Activated naive CD8-positive, alpha-beta T cell treated with anti-CD3 and anti-CD28 coated beads for 36 hours (primary cell): Measurements from ENCODE around the gene RASAL2. TPM values are rescaled to one million over a fixed set of nuclear protein-coding genes. Genes with fewer than 3 reads are reported as not detected.
"Not testable (repeated sequence)": the region's sequence is repeated elsewhere in the genome, so short reads cannot be mapped to it uniquely, and the experiment has no call there.

Experiments used
- DNase-seq: peaks from one replicate; pipeline ENCODE4 v3.0.0; 2021
- H3K27ac Mint-ChIP-seq: one replicate; pipeline ENCODE4 v1.8.0; 2022; ENCODE audit warnings: mild to moderate bottlenecking, moderate library complexity, mixed read lengths
- H3K27me3 Mint-ChIP-seq: one replicate; pipeline ENCODE4 v1.8.0; 2022; ENCODE audit warnings: mild to moderate bottlenecking, mixed read lengths
- H3K36me3 Mint-ChIP-seq: one replicate; pipeline ENCODE4 v1.8.0; 2021; ENCODE audit warnings: mild to moderate bottlenecking, mixed read lengths
- H3K4me1 Mint-ChIP-seq: one replicate; pipeline ENCODE4 v1.8.0; 2021; ENCODE audit warnings: mixed read lengths
- H3K4me3 Mint-ChIP-seq: one replicate; pipeline ENCODE4 v1.8.0; 2022; ENCODE audit warnings: mild to moderate bottlenecking, moderate library complexity, mixed read lengths
- H3K9me3 Mint-ChIP-seq: one replicate; pipeline ENCODE4 v1.8.0; 2022; ENCODE audit warnings: mixed read lengths
- total RNA-seq, 2 experiments: library from RNA; stranded (reverse); gene quantifications; one replicate each; pipeline ENCODE4 v1.2.3, GENCODE V29; 2021

The RASAL2 gene
- total RNA-seq, 2 experiments from 2014 or later: not detected

- not testable (repeated sequence) for H3K4me1 Mint-ChIP-seq
Measured at GRCh38 chr1:178202095-178202494, 108.2 kb downstream of the RASAL2 start.

GRCh38 chr1:178202546-178202945 is 108.6 kb downstream of the RASAL2 start:
- not testable (repeated sequence) for H3K27me3 Mint-ChIP-seq, DNase-seq, H3K27ac Mint-ChIP-seq, H3K4me3 Mint-ChIP-seq, H3K9me3 Mint-ChIP-seq, H3K36me3 Mint-ChIP-seq, H3K4me1 Mint-ChIP-seq

More at GRCh38 chr1:178202095-178202494, 108.2 kb downstream of the RASAL2 start:
- H3K36me3 Mint-ChIP-seq, H3K4me3 Mint-ChIP-seq, DNase-seq, H3K27me3 Mint-ChIP-seq, H3K27ac Mint-ChIP-seq, H3K9me3 Mint-ChIP-seq: not testable (repeated sequence)

GRCh38 chr1:178208269-178208856 is 114.5 kb downstream of the RASAL2 start:
- H3K4me1 Mint-ChIP-seq, H3K27ac Mint-ChIP-seq, H3K4me3 Mint-ChIP-seq, H3K27me3 Mint-ChIP-seq, DNase-seq, H3K36me3 Mint-ChIP-seq: not testable (repeated sequence)
- H3K9me3 Mint-ChIP-seq: peaks cover 28% of the 10 kb centered on the region

- peaks cover 2% of the 10 kb centered on the region for H3K36me3 Mint-ChIP-seq
- DNase-seq: no peak
- no peak overlapping the region for H3K27ac Mint-ChIP-seq
- no peak overlapping the region for H3K4me3 Mint-ChIP-seq
- H3K9me3 Mint-ChIP-seq: peaks cover 28% of the 10 kb centered on the region
- no peaks in the 10 kb centered on the region for H3K4me1 Mint-ChIP-seq
- H3K27me3 Mint-ChIP-seq: no peaks in the 10 kb centered on the region
Measured at GRCh38 chr1:178209935-178210334, 116.0 kb downstream of the RASAL2 start.

GRCh38 chr1:178218550-178218949 is 124.6 kb downstream of the RASAL2 start:
- H3K9me3 Mint-ChIP-seq: peaks cover 2% of the 10 kb centered on the region
- no peaks in the 10 kb centered on the region for H3K27me3 Mint-ChIP-seq
- H3K27ac Mint-ChIP-seq: no peak overlapping the region
- no peaks in the 10 kb centered on the region for H3K4me1 Mint-ChIP-seq
- H3K4me3 Mint-ChIP-seq: no peak overlapping the region
- no peaks in the 10 kb centered on the region for H3K36me3 Mint-ChIP-seq
- DNase-seq: no peak

GRCh38 chr1:178220094-178220493 is 126.2 kb downstream of the RASAL2 start:
- Mint-ChIP-seq H3K4me3 (no peak overlapping the region), H3K27me3 (no peaks in the 10 kb centered on the region), H3K27ac (no peak overlapping the region), H3K36me3 (no peaks in the 10 kb centered on the region), H3K9me3 (peaks cover 2% of the 10 kb centered on the region), H3K4me1 (no peaks in the 10 kb centered on the region)
- DNase-seq: no peak

- DNase-seq: no peak
- H3K27ac Mint-ChIP-seq: no peak overlapping the region
- no peak overlapping the region for H3K4me3 Mint-ChIP-seq
- no peaks in the 10 kb centered on the region for H3K27me3 Mint-ChIP-seq
- H3K4me1 Mint-ChIP-seq: no peaks in the 10 kb centered on the region
- H3K36me3 Mint-ChIP-seq: no peaks in the 10 kb centered on the region
- H3K9me3 Mint-ChIP-seq: peaks cover 2% of the 10 kb centered on the region
Measured at GRCh38 chr1:178223289-178223688, 129.4 kb downstream of the RASAL2 start.

GRCh38 chr1:178224358-178224757 is 130.5 kb downstream of the RASAL2 start:
- no peaks in the 10 kb centered on the region for H3K27me3 Mint-ChIP-seq
- H3K36me3 Mint-ChIP-seq: no peaks in the 10 kb centered on the region
- H3K4me1 Mint-ChIP-seq: no peaks in the 10 kb centered on the region
- H3K4me3 Mint-ChIP-seq: no peak overlapping the region
- H3K9me3 Mint-ChIP-seq: peaks cover 2% of the 10 kb centered on the region
- no peak overlapping the region for H3K27ac Mint-ChIP-seq
- no peak for DNase-seq

- H3K36me3 Mint-ChIP-seq: no peaks in the 10 kb centered on the region
- no peak for DNase-seq
- H3K4me3 Mint-ChIP-seq: no peak overlapping the region
- no peaks in the 10 kb centered on the region for H3K27me3 Mint-ChIP-seq
- no peaks in the 10 kb centered on the region for H3K9me3 Mint-ChIP-seq
- H3K4me1 Mint-ChIP-seq: no peaks in the 10 kb centered on the region
- H3K27ac Mint-ChIP-seq: no peak overlapping the region
Measured at GRCh38 chr1:178230881-178231409, 137.0 kb downstream of the RASAL2 start.

GRCh38 chr1:178232108-178232507 is 138.2 kb downstream of the RASAL2 start:
- no peak overlapping the region for H3K27ac Mint-ChIP-seq

GRCh38 chr1:178232949-178233348 is 139.0 kb downstream of the RASAL2 start:
- no peaks in the 10 kb centered on the region for H3K4me1 Mint-ChIP-seq
- DNase-seq: no peak
- no peaks in the 10 kb centered on the region for H3K9me3 Mint-ChIP-seq
- H3K4me3 Mint-ChIP-seq: no peak overlapping the region
- H3K27me3 Mint-ChIP-seq: no peaks in the 10 kb centered on the region
- H3K36me3 Mint-ChIP-seq: no peaks in the 10 kb centered on the region
- H3K27ac Mint-ChIP-seq: no peak overlapping the region

More at GRCh38 chr1:178232108-178232507, 138.2 kb downstream of the RASAL2 start:
- Mint-ChIP-seq H3K4me3 (no peak overlapping the region), H3K36me3 (no peaks in the 10 kb centered on the region), H3K4me1 (no peaks in the 10 kb centered on the region), H3K27me3 (no peaks in the 10 kb centered on the region), H3K9me3 (no peaks in the 10 kb centered on the region)
- DNase-seq: no peak

- Mint-ChIP-seq H3K27me3 (no peaks in the 10 kb centered on the region), H3K36me3 (no peaks in the 10 kb centered on the region), H3K4me1 (no peaks in the 10 kb centered on the region), H3K27ac (no peak overlapping the region), H3K9me3 (no peaks in the 10 kb centered on the region), H3K4me3 (no peak overlapping the region)
- no peak for DNase-seq
Measured at GRCh38 chr1:178237121-178237520, 143.2 kb downstream of the RASAL2 start.

GRCh38 chr1:178238722-178239510 is 145.0 kb downstream of the RASAL2 start:
- Mint-ChIP-seq H3K4me1 (no peaks in the 10 kb centered on the region), H3K27ac (no peak overlapping the region), H3K27me3 (no peaks in the 10 kb centered on the region), H3K9me3 (no peaks in the 10 kb centered on the region), H3K4me3 (no peak overlapping the region), H3K36me3 (no peaks in the 10 kb centered on the region)
- DNase-seq: no peak

GRCh38 chr1:178241057-178241456 is 147.2 kb downstream of the RASAL2 start:
- Mint-ChIP-seq H3K27ac (no peak overlapping the region), H3K9me3 (no peaks in the 10 kb centered on the region), H3K4me3 (no peak overlapping the region)

GRCh38 chr1:178241837-178242236 is 147.9 kb downstream of the RASAL2 start:
- H3K4me1 Mint-ChIP-seq: no peaks in the 10 kb centered on the region
- H3K9me3 Mint-ChIP-seq: no peaks in the 10 kb centered on the region
- no peaks in the 10 kb centered on the region for H3K36me3 Mint-ChIP-seq
- DNase-seq: no peak
- H3K4me3 Mint-ChIP-seq: no peak overlapping the region
- H3K27ac Mint-ChIP-seq: no peak overlapping the region
- no peaks in the 10 kb centered on the region for H3K27me3 Mint-ChIP-seq

More at GRCh38 chr1:178241057-178241456, 147.2 kb downstream of the RASAL2 start:
- no peaks in the 10 kb centered on the region for H3K27me3 Mint-ChIP-seq
- DNase-seq: no peak
- no peaks in the 10 kb centered on the region for H3K4me1 Mint-ChIP-seq
- no peaks in the 10 kb centered on the region for H3K36me3 Mint-ChIP-seq

GRCh38 chr1:178243119-178243518 is 149.2 kb downstream of the RASAL2 start:
- H3K9me3 Mint-ChIP-seq: peaks cover 9% of the 10 kb centered on the region
- no peaks in the 10 kb centered on the region for H3K27me3 Mint-ChIP-seq
- no peaks in the 10 kb centered on the region for H3K36me3 Mint-ChIP-seq
- no peak for DNase-seq
- H3K27ac Mint-ChIP-seq: no peak overlapping the region
- H3K4me3 Mint-ChIP-seq: no peak overlapping the region
- no peaks in the 10 kb centered on the region for H3K4me1 Mint-ChIP-seq
